Fibroblast of villous mesenchyme (primary cell): ENCODE measurements around the gene WNT2B. TPM values are rescaled to one million over a fixed set of nuclear protein-coding genes. Genes with fewer than 3 reads are reported as not detected.
"Not testable (repeated sequence)": the region's sequence is repeated elsewhere in the genome, so short reads cannot be mapped to it uniquely, and the experiment has no call there.

ENCODE experiments used
- DNase-seq: peaks from one replicate; pipeline ENCODE4 v3.0.0-alpha.2; 2010; ENCODE audit warnings: low read depth
- H3K4me3 ChIP-seq: 2 replicates; pipeline ENCODE4 v1.5.1; 2011; ENCODE audit warnings: low read depth, mild to moderate bottlenecking, low read length
- CTCF ChIP-seq: IDR thresholded peaks from 2 replicates; pipeline ENCODE4 v1.5.1; 2012; ENCODE audit warnings: low read depth, mild to moderate bottlenecking, low read length; ENCODE audit not compliant: insufficient read depth
- total RNA-seq: library from RNA; depleted of rRNA; stranded (reverse); fragments of >200 nt; gene quantifications from 2 replicates; pipeline ENCODE4 v1.2.3, GENCODE V29; 2012

The WNT2B gene
- total RNA-seq, 1 donor, result 2.6 TPM

GRCh38 chr1:112466078-112466660 is 42.6 kb upstream of the WNT2B start:
- peak overlapping the region; percentile 52 for H3K4me3 ChIP-seq
- TF ChIP-seq CTCF, result peak; percentile 77
- peak; percentile 96 for DNase-seq

- not testable (repeated sequence) for DNase-seq
These were observed 38.4 kb upstream of the WNT2B start for GRCh38 chr1:112470324-112470723.

GRCh38 chr1:112470966-112471365 is 37.8 kb upstream of the WNT2B start:
- no peak overlapping the region for H3K4me3 ChIP-seq
- no peak for TF ChIP-seq CTCF
- no peak for DNase-seq

More at GRCh38 chr1:112470324-112470723, 38.4 kb upstream of the WNT2B start:
- H3K4me3 ChIP-seq, result not testable (repeated sequence)

GRCh38 chr1:112472142-112472541 is 36.6 kb upstream of the WNT2B start:
- TF ChIP-seq CTCF, result no peak
- H3K4me3 ChIP-seq, result no peak overlapping the region
- no peak for DNase-seq

- no peak overlapping the region for H3K4me3 ChIP-seq
- DNase-seq, result no peak
- TF ChIP-seq CTCF, result no peak
These were observed 31.2 kb upstream of the WNT2B start for GRCh38 chr1:112477550-112477949.

- no peak for DNase-seq
- no peak for TF ChIP-seq CTCF
- H3K4me3 ChIP-seq, result no peak overlapping the region
These were observed 30.5 kb upstream of the WNT2B start for GRCh38 chr1:112478314-112478713.

- H3K4me3 ChIP-seq, DNase-seq: not testable (repeated sequence)
These were observed 22.7 kb upstream of the WNT2B start for GRCh38 chr1:112486063-112486462.

- H3K4me3 ChIP-seq, DNase-seq: not testable (repeated sequence)
These were observed 21.1 kb upstream of the WNT2B start for GRCh38 chr1:112487686-112488085.
